ENCODE results near the gene LSM5. TPM values are rescaled to one million over a fixed set of nuclear protein-coding genes. Genes with fewer than 3 reads are reported as not detected.
A peak's percentile ranks its signal among the peaks of the same experiment; 100 is the strongest.
"Not testable (repeated sequence)": the region's sequence is repeated elsewhere in the genome, so short reads cannot be mapped to it uniquely, and the experiment has no call there.

Gene LSM5
- total RNA-seq, 2 experiments from 2014 or later, result 72.0 to 88.6 TPM

DNA sequence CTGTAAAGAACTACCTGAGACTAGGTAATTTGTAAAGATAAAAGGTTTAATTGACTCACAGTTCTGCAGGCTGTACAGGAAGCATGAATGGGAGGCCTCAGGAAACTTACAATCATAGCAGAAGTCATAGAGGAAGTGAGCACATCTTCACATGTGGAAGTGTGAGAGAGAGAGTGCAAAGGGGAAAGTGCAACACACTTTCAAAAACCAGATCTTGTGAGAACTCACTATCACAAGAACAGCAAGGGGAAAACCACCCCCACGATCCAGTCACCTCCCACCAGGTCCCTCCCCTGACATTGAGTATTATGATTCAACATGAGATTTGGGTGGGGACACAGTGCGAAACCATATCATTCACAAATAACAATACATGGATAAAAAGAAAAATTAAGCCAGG is 29.6 kb upstream of the LSM5 start:
- no peaks in the 10 kb centered on the region for H3K27me3 Mint-ChIP-seq
- H3K9me3 Mint-ChIP-seq (ENCODE audit: low read depth), result peaks cover 27% of the 10 kb centered on the region
- no peak overlapping the region for H3K27ac Mint-ChIP-seq
- peaks cover 22% of the 10 kb centered on the region for H3K4me1 Mint-ChIP-seq
- DNase-seq, result no peak
- CTCF ChIA-PET, result no interaction called here
- H3K36me3 Mint-ChIP-seq, result peaks cover 76% of the 10 kb centered on the region
- no peak for ATAC-seq
- no peak overlapping the region for H3K4me3 Mint-ChIP-seq

DNA sequence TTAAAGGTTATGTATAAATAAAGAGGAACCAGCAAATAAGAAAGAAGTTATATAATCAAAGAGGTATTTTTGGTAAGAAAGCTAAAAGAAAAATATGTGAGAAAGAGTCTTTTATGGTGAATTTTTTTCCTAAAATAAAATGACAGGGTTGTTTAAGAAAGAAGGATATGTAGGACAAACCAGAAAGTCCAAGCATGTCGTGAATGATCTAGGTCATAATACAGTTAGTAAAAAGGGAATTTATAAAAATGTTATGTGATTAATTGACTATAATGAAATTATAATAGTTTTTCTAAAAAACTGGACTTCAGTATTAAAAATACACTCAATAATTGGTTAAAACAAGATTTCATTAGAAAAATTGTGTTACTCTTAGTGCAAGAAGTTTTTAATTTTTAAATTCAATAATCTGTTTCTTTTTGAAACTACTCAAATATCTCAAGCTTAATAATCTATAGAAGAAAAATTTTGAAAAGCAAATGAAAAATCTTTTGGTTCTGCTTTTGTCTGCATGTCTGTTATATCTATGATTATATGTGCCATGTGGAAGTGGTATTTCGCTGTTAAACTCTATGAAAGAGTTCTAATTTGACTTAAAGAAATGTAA is 28.5 kb upstream of the LSM5 start:
- Mint-ChIP-seq H3K36me3 (peaks cover 81% of the 10 kb centered on the region), H3K4me3 (no peak overlapping the region), H3K4me1 (peaks cover 28% of the 10 kb centered on the region), H3K27me3 (no peaks in the 10 kb centered on the region), H3K27ac (no peak overlapping the region), H3K9me3 (ENCODE audit: low read depth) (peaks cover 27% of the 10 kb centered on the region)
- CTCF ChIA-PET, result no interaction called here
- DNase-seq (no peak), ATAC-seq (no peak)

DNA sequence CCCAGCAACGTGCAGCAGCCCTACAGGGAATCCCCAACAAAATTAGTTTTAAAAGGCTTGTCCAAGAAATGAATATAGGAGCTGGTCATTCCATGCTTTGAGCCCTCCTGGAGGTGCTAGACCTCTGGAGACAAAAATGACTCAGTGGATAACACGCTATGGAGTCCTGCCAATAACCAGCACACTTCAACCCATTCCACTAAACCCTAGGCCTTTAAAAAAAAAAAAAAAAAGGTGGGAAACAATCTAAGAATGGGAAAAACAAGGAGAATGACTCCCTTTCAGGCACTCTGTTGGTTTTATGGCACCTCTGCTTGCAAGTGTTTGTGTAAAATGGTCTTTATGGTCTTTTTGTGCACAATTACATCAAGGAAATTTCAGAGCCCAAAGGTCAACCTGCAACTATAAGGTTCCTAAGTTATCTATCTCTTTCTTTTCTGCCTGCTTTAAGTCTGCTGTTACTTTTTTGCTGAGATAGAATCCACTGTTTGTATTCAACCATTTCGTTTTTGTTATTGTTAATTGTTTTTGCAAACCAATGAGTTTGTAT is 26.4 kb upstream of the LSM5 start:
- peaks cover 19% of the 10 kb centered on the region for H3K9me3 Mint-ChIP-seq (ENCODE audit: low read depth)
- no peak overlapping the region for H3K4me3 Mint-ChIP-seq
- peaks cover 38% of the 10 kb centered on the region for H3K4me1 Mint-ChIP-seq
- H3K27ac Mint-ChIP-seq, result no peak overlapping the region
- peaks cover 80% of the 10 kb centered on the region for H3K36me3 Mint-ChIP-seq
- DNase-seq, result no peak
- ATAC-seq, result no peak
- CTCF ChIA-PET, result interaction anchor here (1.4 kb wide), 1 partner anchor 15 kb away, joined by 3 read pairs; no protein-coding TSS in a partner anchor
- no peaks in the 10 kb centered on the region for H3K27me3 Mint-ChIP-seq

DNA sequence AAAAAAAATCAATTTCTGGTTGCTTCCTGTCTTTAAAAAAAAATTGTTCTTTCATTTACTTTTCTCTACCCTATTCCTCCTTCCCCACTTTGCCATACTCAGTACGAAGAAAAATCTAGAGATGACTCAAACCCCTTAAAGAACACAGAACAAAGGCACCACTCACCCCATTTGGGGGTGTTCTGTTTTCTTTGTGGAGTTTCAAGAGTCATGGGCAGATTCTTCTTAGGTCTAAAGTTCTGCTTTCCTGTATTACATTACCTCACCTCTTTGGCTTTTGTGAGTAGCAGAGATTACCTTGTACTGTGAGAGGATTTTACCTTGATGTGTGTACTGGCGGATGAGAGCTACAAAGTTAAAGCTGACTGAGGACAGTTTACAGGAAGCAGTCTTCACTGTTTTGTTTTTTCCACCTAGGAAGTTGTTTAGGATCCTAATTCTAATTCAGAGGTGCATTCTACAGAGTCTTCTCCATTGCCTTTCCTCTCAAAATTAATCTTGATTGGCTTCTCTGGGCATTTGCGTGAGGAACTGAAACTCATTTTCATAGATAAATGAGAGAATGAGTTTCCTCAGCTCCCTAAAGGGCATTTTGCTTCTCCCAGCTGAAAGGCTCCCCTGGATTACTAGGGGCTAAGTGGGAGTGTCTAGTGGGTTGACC is 25.8 kb upstream of the LSM5 start:
- H3K4me3 Mint-ChIP-seq, result no peak overlapping the region
- DNase-seq, result no peak
- ATAC-seq, result no peak
- peaks cover 40% of the 10 kb centered on the region for H3K4me1 Mint-ChIP-seq
- H3K36me3 Mint-ChIP-seq, result peaks cover 80% of the 10 kb centered on the region
- H3K27me3 Mint-ChIP-seq, result no peaks in the 10 kb centered on the region
- peak overlapping the region; percentile 44 for H3K27ac Mint-ChIP-seq
- peaks cover 14% of the 10 kb centered on the region for H3K9me3 Mint-ChIP-seq (ENCODE audit: low read depth)
- CTCF ChIA-PET, result interaction anchor here (0.7 to 1.4 kb wide), 2 partner anchors 16 to 25 kb away, joined by 3 to 4 read pairs; no protein-coding TSS in a partner anchor

DNA sequence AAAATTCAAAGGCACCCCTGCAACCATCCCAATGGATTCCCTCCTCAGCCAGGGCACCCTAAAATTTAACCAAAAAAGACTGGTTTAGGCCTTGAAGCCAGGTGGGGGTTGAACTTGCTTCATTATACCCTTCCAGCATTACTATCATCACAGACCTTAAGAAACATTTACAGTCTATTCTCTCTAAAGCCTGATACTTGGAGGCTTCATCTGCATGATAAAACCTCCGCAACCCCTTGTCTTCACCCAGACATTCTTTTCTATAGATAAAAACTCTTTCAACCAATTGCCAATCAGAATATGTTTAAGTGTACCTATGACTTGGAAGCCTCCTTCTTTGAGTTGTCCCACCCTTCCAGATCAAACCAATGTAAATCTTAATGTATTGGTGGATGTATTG is 23.0 kb upstream of the LSM5 start:
- Mint-ChIP-seq H3K27me3 (no peaks in the 10 kb centered on the region), H3K36me3 (peaks cover 70% of the 10 kb centered on the region), H3K4me1 (peaks cover 38% of the 10 kb centered on the region), H3K9me3 (ENCODE audit: low read depth) (peaks cover 4% of the 10 kb centered on the region), H3K4me3 (no peak overlapping the region), H3K27ac (no peak overlapping the region)
- CTCF ChIA-PET, result no interaction called here
- ATAC-seq, result no peak
- DNase-seq, result no peak

DNA sequence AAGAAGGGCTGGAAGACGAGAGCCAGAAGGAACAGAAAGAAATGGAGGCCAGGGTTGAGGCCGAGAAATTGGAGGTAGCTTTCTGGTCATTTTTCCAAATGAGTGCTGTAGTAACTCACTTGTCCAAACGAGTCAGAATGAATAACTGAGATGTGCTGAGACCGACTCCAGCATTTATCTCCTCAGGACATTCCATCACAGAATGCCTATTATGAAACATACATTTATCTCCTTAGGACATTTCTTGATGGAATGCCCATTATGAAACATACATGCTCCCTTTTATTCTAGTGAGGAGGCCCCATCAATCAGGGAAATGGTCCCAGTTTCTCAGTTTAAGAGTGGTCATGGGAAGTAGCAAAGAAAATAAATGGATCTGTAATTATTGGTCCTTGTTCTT is 21.6 kb upstream of the LSM5 start:
- Mint-ChIP-seq H3K27me3 (no peaks in the 10 kb centered on the region), H3K9me3 (ENCODE audit: low read depth) (peaks cover under 1% of the 10 kb centered on the region), H3K27ac (no peak overlapping the region), H3K4me1 (peaks cover 47% of the 10 kb centered on the region), H3K36me3 (peaks cover 70% of the 10 kb centered on the region), H3K4me3 (no peak overlapping the region)
- ATAC-seq, result no peak
- CTCF ChIA-PET, result no interaction called here
- DNase-seq, result no peak

DNA sequence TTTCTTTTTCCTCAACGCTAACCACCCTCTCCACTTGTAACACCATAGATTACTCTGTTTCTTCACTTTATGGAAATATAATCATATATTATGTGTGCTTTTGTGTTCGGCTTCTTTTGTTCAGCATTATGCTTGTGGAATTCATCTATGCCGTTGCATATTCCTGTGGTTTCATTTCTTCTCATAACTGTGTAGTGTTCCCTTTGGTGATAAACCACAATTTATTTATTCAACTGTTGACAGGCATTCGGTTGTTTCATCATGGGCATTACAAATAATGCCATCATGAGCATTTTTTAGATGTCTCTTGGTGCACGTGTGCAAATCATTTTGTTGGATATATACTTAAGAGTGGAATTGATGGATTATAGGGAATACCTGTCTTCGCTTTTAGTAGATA is 17.2 kb upstream of the LSM5 start:
- H3K27me3 Mint-ChIP-seq, result no peaks in the 10 kb centered on the region
- ATAC-seq, result no peak
- peaks cover 36% of the 10 kb centered on the region for H3K4me1 Mint-ChIP-seq
- CTCF ChIA-PET, result no interaction called here
- peaks cover 40% of the 10 kb centered on the region for H3K36me3 Mint-ChIP-seq
- no peak overlapping the region for H3K4me3 Mint-ChIP-seq
- no peaks in the 10 kb centered on the region for H3K9me3 Mint-ChIP-seq (ENCODE audit: low read depth)
- no peak for DNase-seq
- peak overlapping the region; percentile 10 for H3K27ac Mint-ChIP-seq

DNA sequence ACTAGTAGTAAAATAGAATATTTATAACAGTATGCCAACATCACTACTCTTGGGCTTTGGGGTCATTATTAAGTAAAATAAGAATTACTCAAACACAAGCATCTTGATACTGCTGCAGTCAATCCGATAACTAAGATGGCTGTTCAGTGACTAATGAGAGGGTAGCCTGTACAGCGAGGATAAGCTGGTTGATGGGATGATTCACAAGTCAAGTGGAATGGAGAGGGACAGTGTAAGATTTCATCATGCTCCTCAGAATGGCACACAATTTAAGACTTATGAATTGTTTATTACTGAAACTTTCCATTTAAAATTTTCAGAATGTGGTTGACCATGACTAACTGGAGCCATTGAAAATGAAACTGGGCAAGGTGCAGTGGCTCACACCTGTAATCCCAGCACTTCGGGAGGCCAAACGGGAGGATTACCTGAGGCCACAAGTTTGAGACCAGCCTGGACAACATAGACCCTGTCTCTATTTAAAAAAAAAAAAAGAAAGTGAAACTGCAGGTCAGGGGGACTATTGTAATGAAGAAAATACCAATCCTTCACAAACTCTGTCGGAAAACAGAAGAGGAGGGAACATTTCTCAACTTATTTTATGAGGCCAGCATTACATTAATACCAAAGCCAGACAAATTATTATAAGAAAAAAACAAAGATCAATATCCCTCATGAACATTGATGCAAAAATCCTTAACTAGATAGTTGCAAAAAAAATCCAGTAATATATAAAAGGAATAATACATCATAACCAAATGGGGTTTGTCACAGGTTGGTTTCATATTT is 16.3 kb upstream of the LSM5 start:
- peak; percentile 83 for ATAC-seq
- CTCF ChIA-PET, result interaction anchor here (0.9 to 1.3 kb wide), 2 partner anchors 15 to 68 kb away, joined by 3 read pairs; no protein-coding TSS in a partner anchor
- H3K4me3 Mint-ChIP-seq, result peak overlapping the region; percentile 60
- peak overlapping the region; percentile 86 for H3K27ac Mint-ChIP-seq
- H3K9me3 Mint-ChIP-seq (ENCODE audit: low read depth), result no peaks in the 10 kb centered on the region
- H3K36me3 Mint-ChIP-seq, result peaks cover 33% of the 10 kb centered on the region
- H3K4me1 Mint-ChIP-seq, result peaks cover 33% of the 10 kb centered on the region
- no peaks in the 10 kb centered on the region for H3K27me3 Mint-ChIP-seq
- DNase-seq, result peak; percentile 48

DNA sequence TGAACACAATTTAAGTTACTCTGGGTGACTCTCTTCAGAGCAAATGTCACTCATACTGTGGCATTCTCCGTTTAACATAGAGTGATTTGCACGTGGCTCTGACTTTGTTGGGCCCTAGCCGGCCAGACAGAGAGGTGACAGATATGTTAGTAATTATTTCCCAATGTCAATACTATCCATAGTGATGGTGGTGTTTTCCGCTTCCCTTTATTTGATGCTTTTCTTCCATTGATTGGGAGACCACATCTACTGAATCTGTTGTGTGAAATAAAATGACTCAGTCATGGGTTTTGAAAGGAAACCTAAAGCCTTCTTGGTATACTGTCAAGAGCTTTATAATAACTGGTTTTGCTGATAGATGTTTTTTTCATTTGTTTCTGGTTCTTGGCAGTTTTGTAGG is 12.5 kb upstream of the LSM5 start:
- no peaks in the 10 kb centered on the region for H3K27me3 Mint-ChIP-seq
- H3K36me3 Mint-ChIP-seq, result peaks cover 25% of the 10 kb centered on the region
- H3K4me1 Mint-ChIP-seq, result peaks cover 51% of the 10 kb centered on the region
- no peaks in the 10 kb centered on the region for H3K9me3 Mint-ChIP-seq (ENCODE audit: low read depth)
- peak overlapping the region; percentile 74 for H3K27ac Mint-ChIP-seq
- peak overlapping the region; percentile 21 for H3K4me3 Mint-ChIP-seq
- DNase-seq (no peak), ATAC-seq (peak; percentile 59)
- CTCF ChIA-PET, result interaction anchor here (0.7 kb wide), 1 partner anchor 12 kb away, joined by 5 read pairs; no protein-coding TSS in a partner anchor

DNA sequence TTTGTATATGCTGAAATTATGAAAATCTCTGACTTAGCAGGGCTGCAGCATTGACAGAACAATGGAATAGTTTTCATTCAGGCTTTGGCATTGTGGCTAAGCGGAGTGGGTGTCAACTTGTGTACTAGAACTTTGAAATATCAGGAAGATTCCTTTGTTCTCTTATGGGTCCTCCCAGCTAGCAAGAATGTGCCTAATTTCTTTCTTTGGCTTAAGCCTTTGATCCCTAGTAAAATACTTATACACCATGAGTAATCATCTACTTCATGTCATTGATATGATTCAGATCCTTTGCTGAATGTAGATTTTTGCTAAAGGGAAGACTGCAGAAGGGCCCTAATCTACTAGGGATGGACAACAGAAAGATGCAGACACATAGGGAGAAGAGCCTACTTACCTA is 11.3 kb upstream of the LSM5 start:
- no peak for DNase-seq
- peaks cover 23% of the 10 kb centered on the region for H3K36me3 Mint-ChIP-seq
- H3K27me3 Mint-ChIP-seq, result no peaks in the 10 kb centered on the region
- H3K9me3 Mint-ChIP-seq (ENCODE audit: low read depth), result no peaks in the 10 kb centered on the region
- ATAC-seq, result no peak
- H3K4me3 Mint-ChIP-seq, result no peak overlapping the region
- no peak overlapping the region for H3K27ac Mint-ChIP-seq
- CTCF ChIA-PET, result no interaction called here
- H3K4me1 Mint-ChIP-seq, result peaks cover 52% of the 10 kb centered on the region

DNA sequence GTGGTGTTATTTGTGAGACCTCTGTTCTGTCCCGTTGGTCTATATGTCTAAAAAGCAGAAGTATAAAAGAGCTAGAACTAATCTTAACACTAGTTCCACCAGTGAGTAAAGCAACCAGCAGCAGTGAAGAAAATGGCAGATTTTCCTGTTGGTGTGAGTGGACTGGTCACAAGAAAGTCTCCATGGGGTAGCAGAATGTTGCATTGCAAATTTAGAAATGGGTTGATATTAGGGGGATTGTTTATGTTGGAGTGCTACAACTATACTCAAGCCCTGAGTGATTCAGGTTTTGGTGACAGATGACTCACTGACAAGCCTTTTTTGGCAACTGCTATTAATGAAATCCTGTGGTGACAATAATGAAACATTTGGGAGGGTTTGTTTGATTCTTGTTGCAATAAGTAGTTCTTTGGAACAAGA is 10.8 kb upstream of the LSM5 start:
- ATAC-seq (peak; percentile 35), DNase-seq (no peak)
- H3K9me3 Mint-ChIP-seq (ENCODE audit: low read depth), result no peaks in the 10 kb centered on the region
- CTCF ChIA-PET, result interaction anchor here (1.8 kb wide), 1 partner anchor 11 kb away, joined by 5 read pairs; the partner anchor contains the start of gene LSM5
- peaks cover 51% of the 10 kb centered on the region for H3K4me1 Mint-ChIP-seq
- H3K27ac Mint-ChIP-seq, result peak overlapping the region; percentile 48
- H3K4me3 Mint-ChIP-seq, result peak overlapping the region; percentile 2
- peaks cover 24% of the 10 kb centered on the region for H3K36me3 Mint-ChIP-seq
- no peaks in the 10 kb centered on the region for H3K27me3 Mint-ChIP-seq

DNA sequence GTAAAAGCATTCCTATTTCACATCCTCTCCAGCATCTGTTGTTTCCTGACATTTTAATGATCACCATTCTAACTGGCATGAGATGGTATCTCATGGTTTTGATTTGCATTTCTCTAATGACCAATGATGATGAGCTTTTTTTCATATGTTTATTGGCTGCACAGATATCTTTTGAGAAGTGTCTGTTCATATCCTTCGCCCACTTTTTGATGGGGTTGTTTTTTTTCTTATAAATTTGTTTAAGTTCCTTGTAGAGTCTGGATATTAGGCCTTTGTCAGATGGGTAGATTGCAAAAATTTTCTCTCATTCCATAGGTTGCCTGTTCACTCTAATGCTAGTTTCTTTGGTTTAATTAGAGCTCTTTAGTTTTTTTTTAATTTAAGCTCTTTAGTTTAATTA is 10.0 kb upstream of the LSM5 start:
- CTCF ChIA-PET, result interaction anchor here (1.8 kb wide), 1 partner anchor 10 kb away, joined by 5 read pairs; the partner anchor contains the start of gene LSM5
- not testable (repeated sequence) for H3K27me3 Mint-ChIP-seq, ATAC-seq

DNA sequence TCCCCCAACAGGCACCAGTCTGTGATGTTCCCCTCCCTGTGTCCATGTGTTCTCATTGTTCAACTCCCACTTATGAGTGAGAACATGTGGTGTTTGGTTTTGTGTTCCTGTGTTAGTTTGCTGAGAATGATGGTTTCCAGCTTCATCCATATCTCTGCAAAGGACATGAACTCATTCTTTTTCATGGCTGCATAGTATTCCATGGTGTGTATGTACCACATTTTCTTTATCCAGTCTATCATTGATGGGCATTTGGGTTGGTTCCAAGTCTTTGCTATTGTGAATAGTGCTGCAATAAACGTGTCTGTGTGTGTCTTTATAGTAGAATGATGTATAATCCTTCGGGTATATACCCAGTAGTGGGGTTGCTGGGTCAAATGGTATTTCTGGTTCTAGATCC is 9.6 kb upstream of the LSM5 start:
- H3K4me3 Mint-ChIP-seq; ATAC-seq; DNase-seq; H3K27me3 Mint-ChIP-seq; H3K9me3 Mint-ChIP-seq (ENCODE audit: low read depth): not testable (repeated sequence)
- peaks cover 24% of the 10 kb centered on the region for H3K36me3 Mint-ChIP-seq
- CTCF ChIA-PET, result interaction anchor here (1.8 kb wide), 1 partner anchor 10 kb away, joined by 5 read pairs; the partner anchor contains the start of gene LSM5
- H3K27ac Mint-ChIP-seq, result peak overlapping the region; percentile 62
- peaks cover 52% of the 10 kb centered on the region for H3K4me1 Mint-ChIP-seq

More for the DNA sequence above, 10.0 kb upstream of the LSM5 start:
- not testable (repeated sequence) for H3K9me3 Mint-ChIP-seq (ENCODE audit: low read depth); DNase-seq; H3K4me3 Mint-ChIP-seq
- Mint-ChIP-seq H3K36me3 (peaks cover 24% of the 10 kb centered on the region), H3K4me1 (peaks cover 51% of the 10 kb centered on the region), H3K27ac (peak overlapping the region; percentile 48)
